ENCODE results near the gene RASGRF1.

GRCh38 chr15:78957416-78958093 lies 133.0 kb downstream of the RASGRF1 start:
- TF ChIP-seq CTCF (conservative IDR thresholded peaks at IDR 0.05; ENCODE audit: low read length) (no peak), EZH2phosphoT487 (IDR thresholded peaks at IDR 0.05; ENCODE audit: borderline replicate concordance, low read depth, low read length) (no peak)

All from OCI-LY7 (cell line).